GM18951 (cell line): ENCODE measurements around the gene STPG3.
A peak's percentile ranks its signal among the peaks of the same experiment; 100 is the strongest.
"Not testable (repeated sequence)": the region's sequence is repeated elsewhere in the genome, so short reads cannot be mapped to it uniquely, and the experiment has no call there.

Experiments
- POLR2A ChIP-seq: IDR thresholded peaks from 4 replicates; pipeline ENCODE4 v1.6.1; 2011; ENCODE audit warnings: mild to moderate bottlenecking; ENCODE audit not compliant: insufficient read length, insufficient read depth; ENCODE audit errors: extremely low read depth
- in situ Hi-C: fragments of 300-500 bp; cut with MboI; formaldehyde crosslinking; loops from one replicate; pipeline ENCODE4 v1.12.0; 2022; ENCODE audit warnings: low sequenced_read_pairs, mixed read lengths, inconsistent platforms; ENCODE audit not compliant: unreplicated experiment

The STPG3 gene

GRCh38 chr9:137251490-137252268, 593 bp downstream of the STPG3 start:
- no peak for TF ChIP-seq POLR2A
- in situ Hi-C loops: no loop called here

- in situ Hi-C loops: no loop called here
- no peak for TF ChIP-seq POLR2A
These were observed 1.7 kb downstream of the STPG3 start for GRCh38 chr9:137252555-137253506.

- TF ChIP-seq POLR2A: no peak
- in situ Hi-C loops: no loop called here
These were observed 2.9 kb downstream of the STPG3 start for GRCh38 chr9:137253717-137254623.

- in situ Hi-C loops: no loop called here
- peak; percentile 86 for TF ChIP-seq POLR2A
These were observed 3.8 kb downstream of the STPG3 start, which contains the start of gene NELFB for GRCh38 chr9:137254624-137255447. Gene NELFB, plus strand, starts transcription at chr9:137255327.

- in situ Hi-C loops: no loop called here
- no peak for TF ChIP-seq POLR2A
These were observed 4.5 kb downstream of the STPG3 start for GRCh38 chr9:137255448-137256114.

GRCh38 chr9:137256362-137256761, 5.3 kb downstream of the STPG3 start:
- in situ Hi-C loops: no loop called here
- TF ChIP-seq POLR2A: no peak

- in situ Hi-C loops: no loop called here
- no peak for TF ChIP-seq POLR2A
These were observed 5.8 kb downstream of the STPG3 start for GRCh38 chr9:137256856-137257255.

- in situ Hi-C loops: not testable (repeated sequence)
These were observed 11.3 kb downstream of the STPG3 start for GRCh38 chr9:137262173-137262908.

- TF ChIP-seq POLR2A: no peak
- in situ Hi-C loops: no loop called here
These were observed 11.8 kb downstream of the STPG3 start for GRCh38 chr9:137262909-137263285.

- in situ Hi-C loops: no loop called here
- no peak for TF ChIP-seq POLR2A
These were observed 12.4 kb downstream of the STPG3 start for GRCh38 chr9:137263506-137263905.

GRCh38 chr9:137264067-137264466, 13.0 kb downstream of the STPG3 start:
- no peak for TF ChIP-seq POLR2A
- in situ Hi-C loops: no loop called here
